ENCODE results near the gene RASA3.
"Not testable (repeated sequence)": the region's sequence is repeated elsewhere in the genome, so short reads cannot be mapped to it uniquely, and the experiment has no call there.

RASA3 gene

DNA sequence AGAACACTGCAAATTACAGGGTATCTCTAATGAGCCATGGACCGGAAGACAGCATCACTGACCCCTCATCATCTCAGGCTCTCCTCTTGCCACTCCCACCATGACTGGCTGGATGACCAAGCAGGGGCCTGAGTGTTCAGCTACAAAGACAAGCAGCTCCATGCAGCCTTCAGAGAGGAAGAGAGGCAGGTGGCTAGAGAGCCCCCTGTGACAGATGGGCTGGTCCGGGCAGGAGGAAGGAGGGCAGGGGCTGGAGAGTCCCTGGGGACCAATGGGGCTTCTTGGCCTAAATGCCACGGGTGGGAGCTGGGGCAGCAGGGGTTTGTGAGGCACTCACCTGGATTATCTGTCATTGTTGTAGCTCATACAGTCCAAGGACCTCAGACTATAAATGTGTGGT lies 12.8 kb upstream of the RASA3 start:
- no peak for DNase-seq
- in situ Hi-C loops (cut with MboI; ENCODE audit: low pct_unique_long_range_greater_than_20kb, low sequenced_read_pairs), result no loop called here

DNA sequence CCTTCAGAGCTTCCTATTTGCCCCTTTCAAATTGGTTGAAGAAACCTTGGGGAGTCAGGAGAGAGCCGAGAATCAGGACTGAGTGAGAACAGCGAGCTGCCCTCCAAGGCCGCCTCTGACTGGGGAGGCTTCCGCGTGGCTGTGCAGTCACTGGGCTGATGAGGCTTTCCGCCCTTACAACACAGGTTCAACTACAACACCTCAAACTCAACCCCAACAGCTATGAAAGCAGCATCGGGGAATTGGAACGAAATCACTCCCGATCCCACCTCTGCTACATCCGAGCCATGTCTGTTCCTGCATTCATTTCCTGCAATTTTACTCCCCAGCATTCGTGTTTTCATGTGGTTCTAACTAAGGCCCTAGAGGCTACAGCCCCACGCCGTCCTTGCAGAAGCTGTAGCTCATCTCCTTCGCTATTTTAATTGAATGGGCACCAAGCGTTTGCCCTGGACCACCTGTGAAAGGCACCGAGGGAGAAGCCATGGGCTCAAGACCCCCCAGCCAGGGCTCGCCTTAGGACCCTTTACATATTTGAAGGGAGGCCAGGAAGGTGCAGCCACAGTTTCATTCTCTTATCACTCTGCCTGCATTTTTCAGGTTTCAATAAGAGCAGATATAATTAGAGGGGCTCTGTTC lies 12.3 kb upstream of the RASA3 start:
- in situ Hi-C loops (cut with MboI; ENCODE audit: low pct_unique_long_range_greater_than_20kb, low sequenced_read_pairs), result no loop called here
- DNase-seq, result no peak

DNA sequence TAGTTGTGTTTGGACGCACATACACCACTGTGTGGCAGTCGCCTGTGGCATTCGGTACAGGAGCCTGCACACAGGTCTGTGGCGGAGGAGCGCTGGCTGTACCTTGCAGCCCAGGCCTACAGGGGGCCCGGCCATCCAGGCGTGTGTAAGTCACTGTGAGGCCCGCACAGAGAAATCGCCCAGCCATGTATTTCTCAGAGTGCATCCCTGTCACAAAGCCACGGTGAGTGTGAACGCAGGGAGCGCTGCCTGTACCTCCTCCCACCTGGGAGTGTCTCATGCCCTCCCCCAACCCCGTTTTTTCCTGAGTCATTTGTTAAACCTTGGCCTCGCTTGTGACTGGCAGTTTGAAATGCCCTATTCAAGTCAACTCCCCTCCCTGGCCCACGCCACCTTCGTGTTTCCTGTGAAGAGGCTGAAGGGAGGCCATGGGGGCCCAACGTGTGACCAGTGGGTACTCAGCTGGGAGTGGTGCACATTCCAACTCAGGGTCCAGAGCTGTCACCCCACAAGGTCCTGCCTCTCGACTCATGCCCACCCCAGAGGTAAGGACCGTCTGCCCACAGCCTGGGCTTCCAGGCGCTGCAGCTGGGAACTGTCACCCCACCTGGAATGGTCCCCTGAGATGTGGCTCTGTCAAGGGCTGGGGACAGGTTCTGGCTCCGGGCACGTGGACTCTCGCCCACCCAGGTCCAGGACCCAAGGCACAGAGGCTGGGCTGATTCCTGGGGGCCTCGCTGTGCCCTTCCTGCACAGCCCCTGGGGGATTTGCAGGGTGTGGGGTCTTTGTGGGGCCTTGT lies 11.6 kb upstream of the RASA3 start:
- in situ Hi-C loops (cut with MboI; ENCODE audit: low pct_unique_long_range_greater_than_20kb, low sequenced_read_pairs), result no loop called here
- no peak for DNase-seq

- peak; percentile 49 for DNase-seq
- in situ Hi-C loops (cut with MboI; ENCODE audit: low pct_unique_long_range_greater_than_20kb, low sequenced_read_pairs), result no loop called here
These were observed 10.4 kb upstream of the RASA3 start for GRCh38 chr13:114142640-114143490.

GRCh38 chr13:114142137-114142550 lies 9.7 kb upstream of the RASA3 start:
- in situ Hi-C loops (cut with MboI; ENCODE audit: low pct_unique_long_range_greater_than_20kb, low sequenced_read_pairs), result no loop called here
- DNase-seq, result no peak

GRCh38 chr13:114141261-114141996 lies 9.0 kb upstream of the RASA3 start:
- in situ Hi-C loops (cut with MboI; ENCODE audit: low pct_unique_long_range_greater_than_20kb, low sequenced_read_pairs), result no loop called here
- no peak for DNase-seq

GRCh38 chr13:114140906-114141250 lies 8.5 kb upstream of the RASA3 start:
- in situ Hi-C loops (cut with MboI; ENCODE audit: low pct_unique_long_range_greater_than_20kb, low sequenced_read_pairs), result no loop called here
- no peak for DNase-seq

DNA sequence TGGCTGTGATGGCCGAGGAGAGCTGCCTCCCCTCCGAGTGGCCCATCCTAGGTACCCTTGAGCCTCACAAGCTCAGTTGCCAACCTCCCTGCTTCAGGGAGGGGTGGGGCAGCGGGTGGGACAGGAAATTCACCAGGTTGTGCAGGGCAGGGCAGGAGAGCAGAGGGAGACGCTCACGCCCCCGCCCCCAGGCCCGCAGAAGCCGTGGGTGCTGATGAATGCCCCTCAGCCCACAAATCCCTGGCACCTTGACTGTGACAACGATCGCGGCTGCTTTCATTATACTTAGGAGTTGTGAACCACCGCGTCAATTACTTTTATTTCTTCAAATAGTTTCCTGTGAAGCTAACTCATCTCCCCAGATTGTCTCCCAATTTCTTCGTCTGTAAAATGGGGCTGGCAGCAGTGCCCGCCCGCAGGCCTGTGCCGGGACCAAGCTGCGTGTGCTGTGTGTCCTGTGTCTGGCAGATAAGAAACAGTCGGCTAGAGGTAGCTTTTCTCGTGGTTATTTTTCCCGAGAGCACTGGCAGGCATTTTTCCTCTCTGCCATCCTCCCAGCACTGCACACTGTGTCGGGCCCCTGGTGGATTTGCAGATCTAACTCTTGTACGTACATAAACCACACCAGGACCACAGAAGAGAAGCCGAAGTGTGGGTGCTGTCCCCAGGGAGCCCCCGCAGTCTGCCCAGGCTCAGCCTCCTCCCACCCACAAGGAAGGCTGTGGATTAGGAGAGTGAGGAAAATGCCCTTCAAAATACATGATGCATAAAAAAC lies 7.9 kb upstream of the RASA3 start:
- in situ Hi-C loops (cut with MboI; ENCODE audit: low pct_unique_long_range_greater_than_20kb, low sequenced_read_pairs), result no loop called here

DNA sequence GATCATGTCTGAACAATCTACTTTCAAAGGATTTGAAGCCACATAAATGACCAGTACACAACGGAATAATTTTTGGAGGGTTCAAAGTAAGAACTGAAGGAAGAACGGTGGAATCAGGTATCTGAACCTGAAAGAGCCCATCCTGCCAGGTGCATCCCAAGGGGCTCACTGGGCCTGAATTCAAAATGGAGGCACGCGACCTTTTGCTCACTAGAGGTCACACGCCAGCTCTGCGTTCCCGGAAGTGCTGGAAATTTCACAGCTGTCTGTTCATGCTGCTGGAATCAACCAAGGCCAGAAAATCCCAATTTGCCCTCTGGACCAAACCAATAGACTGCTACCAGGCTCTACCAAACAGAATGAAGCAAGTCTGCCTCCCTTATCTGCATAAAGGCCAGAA lies 4.2 kb upstream of the RASA3 start:
- in situ Hi-C loops (cut with MboI; ENCODE audit: low pct_unique_long_range_greater_than_20kb, low sequenced_read_pairs), result no loop called here
- no peak for DNase-seq

More for the DNA sequence above, 7.9 kb upstream of the RASA3 start:
- DNase-seq, result peak; percentile 41

DNA sequence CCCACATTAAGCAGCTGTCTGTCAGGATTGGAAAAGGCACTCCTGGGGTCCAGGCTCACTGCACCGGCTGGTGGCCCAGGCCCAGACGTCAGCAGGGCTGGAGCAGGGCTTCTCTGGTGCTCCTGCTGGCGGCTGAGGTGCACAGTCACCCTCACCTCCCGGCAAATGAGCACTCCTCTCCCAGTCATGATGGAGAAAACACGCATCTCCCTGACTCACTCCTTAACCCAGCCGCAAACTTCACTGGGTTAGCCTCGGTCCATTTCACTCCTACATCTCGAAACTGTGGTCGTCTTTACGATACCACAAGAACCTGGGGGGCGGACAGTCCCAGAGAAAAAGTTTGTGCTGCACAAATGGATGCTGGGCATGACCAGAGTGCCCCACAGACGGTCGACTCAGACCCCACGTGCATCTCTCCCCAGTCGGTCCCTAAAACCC lies 3.3 kb upstream of the RASA3 start:
- no peak for DNase-seq
- in situ Hi-C loops (cut with MboI; ENCODE audit: low pct_unique_long_range_greater_than_20kb, low sequenced_read_pairs), result no loop called here

- in situ Hi-C loops (cut with MboI; ENCODE audit: low pct_unique_long_range_greater_than_20kb, low sequenced_read_pairs), result no loop called here
- DNase-seq, result no peak
These were observed 2.7 kb upstream of the RASA3 start for GRCh38 chr13:114134944-114135610.

DNA sequence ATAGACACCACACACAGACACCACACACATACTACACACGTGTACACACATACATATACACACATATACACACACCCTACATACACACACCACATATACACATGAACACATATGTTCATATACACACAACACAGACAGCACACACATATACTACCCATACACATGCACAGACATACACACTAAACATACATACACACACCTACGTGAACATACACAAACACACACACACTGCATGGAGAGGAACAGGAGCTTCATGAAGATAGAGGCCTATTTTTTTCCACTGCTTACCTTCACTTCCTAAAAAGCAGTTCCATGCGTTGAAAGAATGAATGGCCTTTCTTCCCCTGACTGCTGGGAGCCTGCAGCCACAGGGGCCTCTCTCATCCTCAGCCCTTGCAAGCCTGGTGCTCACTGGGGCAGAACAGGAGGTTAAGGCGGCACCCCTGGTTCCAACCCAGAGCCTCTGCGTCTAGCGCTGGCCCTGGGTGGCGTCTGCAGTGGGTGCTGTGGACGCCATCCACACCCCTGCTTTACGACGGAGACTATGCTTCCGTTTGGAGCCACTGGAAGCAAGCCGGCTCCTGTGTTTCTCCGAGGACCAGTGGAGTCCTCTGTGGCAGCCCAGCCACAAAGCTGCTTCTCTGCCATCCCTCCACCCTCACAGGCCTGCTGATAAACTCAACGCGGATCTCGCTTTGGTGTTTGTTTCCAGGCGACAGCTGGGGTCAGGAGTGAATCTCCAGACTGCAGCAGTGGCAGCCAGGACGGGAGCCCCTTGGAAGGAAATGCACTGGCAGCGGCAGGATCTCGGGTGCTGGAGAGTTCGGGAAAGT lies 1.9 kb upstream of the RASA3 start:
- in situ Hi-C loops (cut with MboI; ENCODE audit: low pct_unique_long_range_greater_than_20kb, low sequenced_read_pairs), result no loop called here
- DNase-seq, result peak; percentile 69

- DNase-seq; in situ Hi-C loops (cut with MboI; ENCODE audit: low pct_unique_long_range_greater_than_20kb, low sequenced_read_pairs): not testable (repeated sequence)
These were observed 1.1 kb upstream of the RASA3 start for GRCh38 chr13:114133552-114133951.

GRCh38 chr13:114133126-114133525 lies 703 bp upstream of the RASA3 start:
- in situ Hi-C loops (cut with MboI; ENCODE audit: low pct_unique_long_range_greater_than_20kb, low sequenced_read_pairs); DNase-seq: not testable (repeated sequence)

GRCh38 chr13:114131583-114132418 lies 622 bp downstream of the RASA3 start:
- in situ Hi-C loops (cut with MboI; ENCODE audit: low pct_unique_long_range_greater_than_20kb, low sequenced_read_pairs), result no loop called here
- no peak for DNase-seq

- in situ Hi-C loops (cut with MboI; ENCODE audit: low pct_unique_long_range_greater_than_20kb, low sequenced_read_pairs), result no loop called here
- DNase-seq, result peak; percentile 96
These were observed 1.4 kb downstream of the RASA3 start for GRCh38 chr13:114130837-114131582.
